ENCODE results near the gene B3GNT5.

GRCh38 chr3:183203670-183204069 is 49.4 kb upstream of the B3GNT5 start:
- TF ChIP-seq USF1 (CRISPR knock-in tag; IDR thresholded peaks at IDR 0.05) (no peak), ZBTB43 (CRISPR knock-in tag; IDR thresholded peaks at IDR 0.05) (no peak), CTCF (IDR thresholded peaks at IDR 0.05) (no peak), IRF2 (CRISPR knock-in tag; IDR thresholded peaks at IDR 0.05; ENCODE audit: borderline replicate concordance, low read depth) (no peak), TEAD4 (CRISPR knock-in tag; IDR thresholded peaks at IDR 0.05) (no peak), ELF4 (CRISPR knock-in tag; IDR thresholded peaks at IDR 0.05; ENCODE audit: low read depth) (no peak), ATF3 (CRISPR knock-in tag; conservative IDR thresholded peaks at IDR 0.05) (no peak), JUN (CRISPR knock-in tag; IDR thresholded peaks at IDR 0.05) (no peak)
